IMR-90 (cell line): ENCODE measurements around the gene FAM168A.

Experiments used
- BHLHE40 ChIP-seq: fragments of 150-350 bp; IDR thresholded peaks from 2 replicates; pipeline ENCODE4 v1.6.1; 2016; ENCODE audit warnings: mild to moderate bottlenecking, low read depth, low read length
- CHD1 ChIP-seq: IDR thresholded peaks from 2 replicates; pipeline ENCODE4 v1.6.1; 2012; ENCODE audit warnings: low read depth, low read length, improper control_type of control experiment
- CTCF ChIP-seq: conservative IDR thresholded peaks from 2 replicates; pipeline ENCODE4 v1.5.1; 2012; ENCODE audit warnings: mild to moderate bottlenecking, low read depth, low read length, improper control_type of control experiment
- POLR2A ChIP-seq: IDR thresholded peaks from 2 replicates; pipeline ENCODE4 v1.6.1; 2012; ENCODE audit warnings: mild to moderate bottlenecking, low read depth, low read length
- RCOR1 ChIP-seq: IDR thresholded peaks from 2 replicates; pipeline ENCODE4 v1.6.1; 2012; ENCODE audit warnings: mild to moderate bottlenecking, low read length, improper control_type of control experiment; ENCODE audit not compliant: insufficient replicate concordance
- RFX5 ChIP-seq: IDR thresholded peaks from 2 replicates; pipeline ENCODE4 v1.8.0; 2012; ENCODE audit warnings: low read depth, mild to moderate bottlenecking, low read length, moderate library complexity
- USF2 ChIP-seq: fragments of 150-350 bp; IDR thresholded peaks from 2 replicates; pipeline ENCODE4 v1.6.1; 2017; ENCODE audit warnings: mild to moderate bottlenecking, antibody characterized with exemption, low read length, low read depth

DNA sequence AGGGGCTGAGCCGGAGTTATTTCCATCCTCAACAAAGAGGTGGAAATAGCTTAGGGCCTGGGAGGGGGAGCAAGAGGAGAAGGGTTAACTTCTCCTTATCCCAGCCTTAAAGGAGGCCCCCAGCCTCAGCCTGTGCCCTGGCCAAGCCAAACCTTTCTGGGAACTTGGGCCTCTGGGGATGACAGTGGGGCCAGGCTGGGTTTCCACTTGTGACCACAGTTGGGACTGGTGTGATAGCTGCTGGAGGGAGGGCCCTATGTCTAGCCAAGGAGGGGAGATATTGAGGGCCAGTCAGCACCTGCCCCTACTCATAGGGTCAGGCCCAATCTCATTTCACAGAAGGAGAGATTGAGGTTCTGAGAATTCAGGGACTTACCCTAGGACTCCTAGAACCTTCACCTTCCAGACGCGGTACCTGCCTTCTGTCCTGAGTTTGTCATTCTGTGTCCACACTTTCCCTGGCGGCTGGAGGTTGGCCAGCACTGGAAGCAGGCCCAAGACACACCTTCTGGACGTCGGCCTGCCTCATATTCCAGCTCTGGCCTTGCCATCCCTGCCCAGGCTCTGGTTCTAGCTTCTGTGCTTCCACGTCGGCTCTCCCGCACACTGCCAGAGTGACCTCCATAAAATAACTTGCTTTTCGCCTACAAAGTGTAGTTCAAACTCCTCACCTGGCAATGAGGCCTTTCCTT is 218.6 kb downstream of the FAM168A start:
- TF ChIP-seq CTCF (no peak), USF2 (no peak), POLR2A (no peak), RFX5 (no peak), BHLHE40 (no peak), CHD1 (no peak), RCOR1 (no peak)
